Hematopoietic multipotent progenitor cell treated with erythropoietin and hydrocortisone succinate and interleukin-3 and kit ligand, for 6 days (in vitro differentiated cells): ENCODE measurements around the gene ZNF212.
A peak's percentile ranks its signal among the peaks of the same experiment; 100 is the strongest.
"Not testable (repeated sequence)": the region's sequence is repeated elsewhere in the genome, so short reads cannot be mapped to it uniquely, and the experiment has no call there.

Source experiments
- DNase-seq: peaks from one replicate; pipeline ENCODE4 v3.0.0-alpha.2; 2015

The ZNF212 gene

GRCh38 chr7:149220534-149220933 lies 18.9 kb upstream of the ZNF212 start:
- no peak for DNase-seq

- DNase-seq: no peak
These were observed 16.3 kb upstream of the ZNF212 start for GRCh38 chr7:149223176-149223575.

- no peak for DNase-seq
These were observed 15.7 kb upstream of the ZNF212 start for GRCh38 chr7:149223761-149224160.

- DNase-seq: no peak
These were observed 15.1 kb upstream of the ZNF212 start for GRCh38 chr7:149224352-149224751.

GRCh38 chr7:149225106-149225505 lies 14.3 kb upstream of the ZNF212 start:
- DNase-seq: no peak

GRCh38 chr7:149225656-149226055 lies 13.8 kb upstream of the ZNF212 start:
- DNase-seq: no peak

GRCh38 chr7:149226366-149226765 lies 13.1 kb upstream of the ZNF212 start:
- DNase-seq: not testable (repeated sequence)

- no peak for DNase-seq
These were observed 12.5 kb upstream of the ZNF212 start for GRCh38 chr7:149226840-149227494.

- DNase-seq: no peak
These were observed 10.5 kb upstream of the ZNF212 start for GRCh38 chr7:149228831-149229471.

- DNase-seq: peak; percentile 5
These were observed 9.9 kb upstream of the ZNF212 start for GRCh38 chr7:149229526-149229925.

- no peak for DNase-seq
These were observed 7.1 kb upstream of the ZNF212 start for GRCh38 chr7:149232362-149232761.

GRCh38 chr7:149233655-149234204 lies 5.7 kb upstream of the ZNF212 start:
- DNase-seq: not testable (repeated sequence)

GRCh38 chr7:149237502-149237901 lies 1.9 kb upstream of the ZNF212 start:
- DNase-seq: no peak

GRCh38 chr7:149238051-149238450 lies 1.4 kb upstream of the ZNF212 start:
- no peak for DNase-seq

GRCh38 chr7:149240637-149241036 lies 1.2 kb downstream of the ZNF212 start:
- DNase-seq: no peak

GRCh38 chr7:149241696-149242095 lies 2.2 kb downstream of the ZNF212 start:
- DNase-seq: no peak

- DNase-seq: no peak
These were observed 5.8 kb downstream of the ZNF212 start for GRCh38 chr7:149245244-149245643.

- no peak for DNase-seq
These were observed 6.3 kb downstream of the ZNF212 start for GRCh38 chr7:149245744-149246143.

- no peak for DNase-seq
These were observed 9.3 kb downstream of the ZNF212 start for GRCh38 chr7:149248777-149249176.

GRCh38 chr7:149250151-149250550 lies 10.7 kb downstream of the ZNF212 start:
- DNase-seq: not testable (repeated sequence)

- not testable (repeated sequence) for DNase-seq
These were observed 12.1 kb downstream of the ZNF212 start for GRCh38 chr7:149251518-149251917.

- no peak for DNase-seq
These were observed 12.9 kb downstream of the ZNF212 start for GRCh38 chr7:149252378-149252777.

GRCh38 chr7:149253665-149254064 lies 14.2 kb downstream of the ZNF212 start:
- DNase-seq: no peak

GRCh38 chr7:149254181-149254858 lies 14.9 kb downstream of the ZNF212 start:
- DNase-seq: no peak
